Measurements from ENCODE around the gene PAIP2B. TPM values are rescaled to one million over a fixed set of nuclear protein-coding genes. Genes with fewer than 3 reads are reported as not detected.

The PAIP2B gene
- total RNA-seq, 1 experiment from 2014 or later = 5.9 TPM

DNA sequence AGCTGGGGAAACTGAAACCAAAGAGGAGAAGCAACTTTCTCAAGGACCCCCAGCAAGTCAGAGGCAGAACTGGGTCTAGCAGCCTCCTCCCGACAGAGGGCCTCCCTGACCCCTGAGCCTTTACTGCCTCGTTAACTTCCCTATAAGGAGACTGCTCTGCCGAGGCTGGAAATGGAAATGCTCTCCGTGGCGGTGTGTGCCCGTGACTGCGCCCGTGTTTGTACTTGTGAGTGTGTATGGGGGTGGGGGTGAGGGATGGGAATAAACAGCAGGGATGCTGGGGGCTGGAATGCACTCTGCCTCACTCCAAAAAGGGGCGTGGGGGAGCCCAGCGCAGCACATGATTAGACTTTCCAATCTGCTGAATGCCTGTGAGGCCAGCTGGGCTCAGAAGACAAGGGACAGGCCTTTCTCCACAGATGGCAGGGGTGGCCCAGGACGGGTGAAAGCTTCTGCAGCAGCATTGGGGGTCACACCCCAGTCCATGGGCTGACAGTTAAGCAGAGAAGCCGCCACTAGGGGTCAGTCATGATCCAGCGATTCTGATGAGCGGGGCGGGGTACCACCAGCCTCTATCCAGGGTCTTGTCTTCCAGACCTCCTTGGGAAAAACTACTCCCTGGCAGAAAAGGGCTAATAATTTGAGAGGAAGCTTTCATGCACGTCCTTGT is 69.6 kb downstream of the PAIP2B start:
- Histone ChIP-seq H3K4me2 (ENCODE audit: low read length) (peak overlapping the region; percentile 29; the same call in 1 of the 2 replicates), H3K27me3 (ENCODE audit: insufficient read depth, low read length) (no peaks in the 10 kb centered on the region), H3K9ac (ENCODE audit: low read length) (no peak overlapping the region), H3K9me2 (ENCODE audit: insufficient read depth) (no peaks in the 10 kb centered on the region), H3K4me3 (replicated peaks in 1 of 2; ENCODE audit: low read depth in 1 of 2, low read length in 2 of 2) (no peak overlapping the region), H2AFZ (ENCODE audit: low read depth, low read length, poor library complexity, severe bottlenecking) (no peak overlapping the region), H3K79me2 (ENCODE audit: insufficient read depth, low read length) (no peaks in the 10 kb centered on the region), H4K20me1 (ENCODE audit: insufficient read depth) (no peaks in the 10 kb centered on the region), H3K27ac (ENCODE audit: low read depth, low read length) (no peak overlapping the region), H3K4me1 (ENCODE audit: control insufficient read depth in 1 of 2, insufficient read depth in 2 of 2, low read length in 2 of 2) (no peaks in the 10 kb centered on the region), H3K9me3 (ENCODE audit: control insufficient read depth in 1 of 2, insufficient read depth in 1 of 2, low read depth in 1 of 2, low read length in 2 of 2) (no peaks in the 10 kb centered on the region), H3K36me3 (ENCODE audit: control insufficient read depth in 1 of 2, insufficient read depth in 2 of 2, low read length in 2 of 2) (no peaks in the 10 kb centered on the region)
- TF ChIP-seq, protein P1, sequence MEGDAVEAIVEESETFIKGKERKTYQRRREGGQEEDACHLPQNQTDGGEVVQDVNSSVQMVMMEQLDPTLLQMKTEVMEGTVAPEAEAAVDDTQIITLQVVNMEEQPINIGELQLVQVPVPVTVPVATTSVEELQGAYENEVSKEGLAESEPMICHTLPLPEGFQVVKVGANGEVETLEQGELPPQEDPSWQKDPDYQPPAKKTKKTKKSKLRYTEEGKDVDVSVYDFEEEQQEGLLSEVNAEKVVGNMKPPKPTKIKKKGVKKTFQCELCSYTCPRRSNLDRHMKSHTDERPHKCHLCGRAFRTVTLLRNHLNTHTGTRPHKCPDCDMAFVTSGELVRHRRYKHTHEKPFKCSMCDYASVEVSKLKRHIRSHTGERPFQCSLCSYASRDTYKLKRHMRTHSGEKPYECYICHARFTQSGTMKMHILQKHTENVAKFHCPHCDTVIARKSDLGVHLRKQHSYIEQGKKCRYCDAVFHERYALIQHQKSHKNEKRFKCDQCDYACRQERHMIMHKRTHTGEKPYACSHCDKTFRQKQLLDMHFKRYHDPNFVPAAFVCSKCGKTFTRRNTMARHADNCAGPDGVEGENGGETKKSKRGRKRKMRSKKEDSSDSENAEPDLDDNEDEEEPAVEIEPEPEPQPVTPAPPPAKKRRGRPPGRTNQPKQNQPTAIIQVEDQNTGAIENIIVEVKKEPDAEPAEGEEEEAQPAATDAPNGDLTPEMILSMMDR (IDR thresholded peaks at IDR 0.05 in 2 of 3, conservative IDR thresholded peaks at IDR 0.05 in 1 of 3; ENCODE audit: borderline replicate concordance in 1 of 3, insufficient read depth in 1 of 3, low read depth in 2 of 3, low read length in 2 of 3) = peak; percentile 52 to 79 (median 78); a peak in 5 of 6 replicates
- peak; percentile 80 for TF ChIP-seq RAD21 (IDR thresholded peaks at IDR 0.05; ENCODE audit: low read depth)
- no peak for TF ChIP-seq POLR2A (IDR thresholded peaks at IDR 0.05; ENCODE audit: borderline replicate concordance, extremely low read depth, insufficient read depth, insufficient read length)
- peak; percentile 19 for DNase-seq (ENCODE audit: low read depth, low spot score)
- ChIA-PET CTCF (interaction anchor here (1.1 to 3.5 kb wide), 3 partner anchors 57 to 142 kb away, joined by 4 to 16 read pairs (median 8); no protein-coding TSS in a partner anchor), RAD21 (ENCODE audit: low non-redundant PET in 1 of 2, low total read pairs in 2 of 2, uncharacterized antibody in 2 of 2, unreplicated experiment in 2 of 2) (no interaction called here), POLR2A (no interaction called here)
- peak; percentile 91 for ATAC-seq
- no TSS peak for BruUV-seq (replicated peaks)
- intact Hi-C loops (cut with micrococcal nuclease) = loop anchor here (1.0 to 2.0 kb wide), 2 partner anchors 126 to 353 kb away; no protein-coding TSS in a partner anchor

DNA sequence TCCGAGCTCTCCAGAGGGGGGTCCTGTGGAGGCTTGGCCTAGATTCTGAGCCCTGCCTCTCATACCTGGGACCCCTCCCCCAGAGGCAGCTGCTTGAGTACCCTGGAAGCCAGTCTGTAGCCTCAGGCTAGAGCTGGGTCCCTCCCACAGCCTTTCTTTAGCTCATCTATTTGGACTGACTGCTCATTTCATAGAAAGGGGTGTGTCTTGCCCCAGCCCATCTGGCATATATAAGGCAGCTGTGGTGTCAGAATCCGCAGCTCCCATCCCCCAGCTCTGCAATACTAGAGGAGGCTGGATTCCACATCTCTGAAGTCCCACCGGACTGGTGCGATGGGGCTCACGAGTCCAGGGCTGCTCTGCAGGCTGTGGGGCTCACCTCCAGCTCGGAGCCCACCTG is 70.3 kb downstream of the PAIP2B start:
- no peaks in the 10 kb centered on the region for H3K9me3 ChIP-seq (ENCODE audit: control insufficient read depth in 1 of 2, insufficient read depth in 1 of 2, low read depth in 1 of 2, low read length in 2 of 2)
- RAD21 ChIA-PET (ENCODE audit: low non-redundant PET in 1 of 2, low total read pairs in 2 of 2, uncharacterized antibody in 2 of 2, unreplicated experiment in 2 of 2) = no interaction called here
- no peaks in the 10 kb centered on the region for H3K36me3 ChIP-seq (ENCODE audit: control insufficient read depth in 1 of 2, insufficient read depth in 2 of 2, low read length in 2 of 2)
- 0 out of 2 replicates have a peak overlapping the region, but pooled peaks have one; percentile 29 for H3K4me2 ChIP-seq (ENCODE audit: low read length)
- no peak overlapping the region for H2AFZ ChIP-seq (ENCODE audit: low read depth, low read length, poor library complexity, severe bottlenecking)
- H3K4me1 ChIP-seq (ENCODE audit: control insufficient read depth in 1 of 2, insufficient read depth in 2 of 2, low read length in 2 of 2) = no peaks in the 10 kb centered on the region
- H3K27me3 ChIP-seq (ENCODE audit: insufficient read depth, low read length) = no peaks in the 10 kb centered on the region
- no peak for ATAC-seq
- POLR2A ChIA-PET = no interaction called here
- H3K27ac ChIP-seq (ENCODE audit: low read depth, low read length) = no peak overlapping the region
- intact Hi-C loops (cut with micrococcal nuclease) = loop anchor here (2.0 kb wide), 1 partner anchor 126 kb away; no protein-coding TSS in a partner anchor
- CTCF ChIA-PET = interaction anchor here (1.1 to 3.5 kb wide), 3 partner anchors 56 to 143 kb away, joined by 4 to 16 read pairs (median 8); no protein-coding TSS in a partner anchor
- no peak overlapping the region for H3K9ac ChIP-seq (ENCODE audit: low read length)
- no peak for DNase-seq (ENCODE audit: low read depth, low spot score)
- no TSS peak for BruUV-seq (replicated peaks)
- H3K79me2 ChIP-seq (ENCODE audit: insufficient read depth, low read length) = no peaks in the 10 kb centered on the region
- no peaks in the 10 kb centered on the region for H3K9me2 ChIP-seq (ENCODE audit: insufficient read depth)
- no peak overlapping the region for H3K4me3 ChIP-seq (replicated peaks in 1 of 2; ENCODE audit: low read depth in 1 of 2, low read length in 2 of 2)
- no peaks in the 10 kb centered on the region for H4K20me1 ChIP-seq (ENCODE audit: insufficient read depth)
- no peak for TF ChIP-seq SRF (IDR thresholded peaks at IDR 0.05; ENCODE audit: low read depth)
- no peak for TF ChIP-seq ZNF274 (IDR thresholded peaks at IDR 0.05; ENCODE audit: low read depth, low read length)
- TF ChIP-seq, protein P1 (IDR thresholded peaks at IDR 0.05 in 2 of 3, conservative IDR thresholded peaks at IDR 0.05 in 1 of 3; ENCODE audit: borderline replicate concordance in 1 of 3, insufficient read depth in 1 of 3, low read depth in 2 of 3, low read length in 2 of 3) = no peak
- TF ChIP-seq CBX3 (IDR thresholded peaks at IDR 0.05; ENCODE audit: low read depth) = no peak
- TF ChIP-seq POLR2AphosphoS5 (IDR thresholded peaks at IDR 0.05; ENCODE audit: low read depth, low read length) = no peak
- no peak for TF ChIP-seq RAD21 (IDR thresholded peaks at IDR 0.05; ENCODE audit: low read depth)
- no peak for TF ChIP-seq SP1 (IDR thresholded peaks at IDR 0.05; ENCODE audit: low read depth)
- no peak for TF ChIP-seq POLR2A (IDR thresholded peaks at IDR 0.05; ENCODE audit: borderline replicate concordance, extremely low read depth, insufficient read depth, insufficient read length)
- TF ChIP-seq, protein P2, sequence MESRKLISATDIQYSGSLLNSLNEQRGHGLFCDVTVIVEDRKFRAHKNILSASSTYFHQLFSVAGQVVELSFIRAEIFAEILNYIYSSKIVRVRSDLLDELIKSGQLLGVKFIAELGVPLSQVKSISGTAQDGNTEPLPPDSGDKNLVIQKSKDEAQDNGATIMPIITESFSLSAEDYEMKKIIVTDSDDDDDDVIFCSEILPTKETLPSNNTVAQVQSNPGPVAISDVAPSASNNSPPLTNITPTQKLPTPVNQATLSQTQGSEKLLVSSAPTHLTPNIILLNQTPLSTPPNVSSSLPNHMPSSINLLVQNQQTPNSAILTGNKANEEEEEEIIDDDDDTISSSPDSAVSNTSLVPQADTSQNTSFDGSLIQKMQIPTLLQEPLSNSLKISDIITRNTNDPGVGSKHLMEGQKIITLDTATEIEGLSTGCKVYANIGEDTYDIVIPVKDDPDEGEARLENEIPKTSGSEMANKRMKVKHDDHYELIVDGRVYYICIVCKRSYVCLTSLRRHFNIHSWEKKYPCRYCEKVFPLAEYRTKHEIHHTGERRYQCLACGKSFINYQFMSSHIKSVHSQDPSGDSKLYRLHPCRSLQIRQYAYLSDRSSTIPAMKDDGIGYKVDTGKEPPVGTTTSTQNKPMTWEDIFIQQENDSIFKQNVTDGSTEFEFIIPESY (IDR thresholded peaks at IDR 0.05; ENCODE audit: extremely low read depth, insufficient replicate concordance, low read length) = no peak
- no peak for TF ChIP-seq FOSL1 (IDR thresholded peaks at IDR 0.05; ENCODE audit: low read depth)
- TF ChIP-seq, protein P3, sequence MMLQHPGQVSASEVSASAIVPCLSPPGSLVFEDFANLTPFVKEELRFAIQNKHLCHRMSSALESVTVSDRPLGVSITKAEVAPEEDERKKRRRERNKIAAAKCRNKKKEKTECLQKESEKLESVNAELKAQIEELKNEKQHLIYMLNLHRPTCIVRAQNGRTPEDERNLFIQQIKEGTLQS (IDR thresholded peaks at IDR 0.05) = no peak
